NCI-H2196 treated with DMSO at 0.1 percent for 48 hours (cell line): ENCODE data around the gene TMEM18.

Experiments used
- DNase-seq: peaks from one replicate; lab custom pipeline; 2025; ENCODE audit not compliant: unreplicated experiment; lab: John Stamatoyannopoulos, UW

TMEM18 gene

GRCh38 chr2:621303-622099 lies 55.7 kb downstream of the TMEM18 start:
- no peak for DNase-seq

- DNase-seq = no peak
These were observed 56.5 kb downstream of the TMEM18 start for GRCh38 chr2:620471-621302.

- no peak for DNase-seq
These were observed 57.2 kb downstream of the TMEM18 start for GRCh38 chr2:620004-620403.

- DNase-seq = no peak
These were observed 58.7 kb downstream of the TMEM18 start for GRCh38 chr2:618422-618990.

GRCh38 chr2:618005-618404 lies 59.2 kb downstream of the TMEM18 start:
- DNase-seq = no peak
